DMS114 treated with DMSO at 0.1 percent for 48 hours (cell line): ENCODE measurements around the gene TRIM42.

Experiments
- DNase-seq: peaks from one replicate; lab custom pipeline; 2025; ENCODE audit not compliant: unreplicated experiment; lab: John Stamatoyannopoulos, UW

The TRIM42 gene

GRCh38 chr3:140709751-140710150 lies 31.9 kb downstream of the TRIM42 start:
- DNase-seq = no peak

GRCh38 chr3:140710711-140711389 lies 33.0 kb downstream of the TRIM42 start:
- DNase-seq = no peak

GRCh38 chr3:140711390-140712035 lies 33.6 kb downstream of the TRIM42 start:
- DNase-seq = no peak

- DNase-seq = no peak
Observed at GRCh38 chr3:140712301-140712700, 34.4 kb downstream of the TRIM42 start.

GRCh38 chr3:140715035-140715434 lies 37.2 kb downstream of the TRIM42 start:
- no peak for DNase-seq

- no peak for DNase-seq
Observed at GRCh38 chr3:140717921-140718320, 40.1 kb downstream of the TRIM42 start.

- DNase-seq = no peak
Observed at GRCh38 chr3:140719841-140720614, 42.2 kb downstream of the TRIM42 start.

- no peak for DNase-seq
Observed at GRCh38 chr3:140723576-140723975, 45.7 kb downstream of the TRIM42 start.

GRCh38 chr3:140724856-140725812 lies 47.3 kb downstream of the TRIM42 start:
- DNase-seq = no peak

GRCh38 chr3:140726066-140726465 lies 48.2 kb downstream of the TRIM42 start:
- DNase-seq = no peak

- DNase-seq = no peak
Observed at GRCh38 chr3:140727886-140728285, 50.0 kb downstream of the TRIM42 start.

- no peak for DNase-seq
Observed at GRCh38 chr3:140731440-140732119, 53.7 kb downstream of the TRIM42 start.

GRCh38 chr3:140733623-140734022 lies 55.8 kb downstream of the TRIM42 start:
- DNase-seq = no peak

GRCh38 chr3:140736863-140737460 lies 59.1 kb downstream of the TRIM42 start:
- DNase-seq = peak; percentile 37

GRCh38 chr3:140742116-140742515 lies 64.3 kb downstream of the TRIM42 start:
- no peak for DNase-seq

- DNase-seq = no peak
Observed at GRCh38 chr3:140748171-140748570, 70.3 kb downstream of the TRIM42 start.

- DNase-seq = no peak
Observed at GRCh38 chr3:140748903-140749302, 71.0 kb downstream of the TRIM42 start.
